GM19455 (cell line): ENCODE measurements around the gene PIP5KL1.

Experiments
- ATAC-seq: cut with Tn5 transposase; IDR thresholded peaks from one replicate; pipeline ENCODE4 v1.9.1; 2021; ENCODE audit not compliant: unreplicated experiment

Gene PIP5KL1, protein sequence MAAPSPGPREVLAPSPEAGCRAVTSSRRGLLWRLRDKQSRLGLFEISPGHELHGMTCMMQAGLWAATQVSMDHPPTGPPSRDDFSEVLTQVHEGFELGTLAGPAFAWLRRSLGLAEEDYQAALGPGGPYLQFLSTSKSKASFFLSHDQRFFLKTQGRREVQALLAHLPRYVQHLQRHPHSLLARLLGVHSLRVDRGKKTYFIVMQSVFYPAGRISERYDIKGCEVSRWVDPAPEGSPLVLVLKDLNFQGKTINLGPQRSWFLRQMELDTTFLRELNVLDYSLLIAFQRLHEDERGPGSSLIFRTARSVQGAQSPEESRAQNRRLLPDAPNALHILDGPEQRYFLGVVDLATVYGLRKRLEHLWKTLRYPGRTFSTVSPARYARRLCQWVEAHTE

DNA sequence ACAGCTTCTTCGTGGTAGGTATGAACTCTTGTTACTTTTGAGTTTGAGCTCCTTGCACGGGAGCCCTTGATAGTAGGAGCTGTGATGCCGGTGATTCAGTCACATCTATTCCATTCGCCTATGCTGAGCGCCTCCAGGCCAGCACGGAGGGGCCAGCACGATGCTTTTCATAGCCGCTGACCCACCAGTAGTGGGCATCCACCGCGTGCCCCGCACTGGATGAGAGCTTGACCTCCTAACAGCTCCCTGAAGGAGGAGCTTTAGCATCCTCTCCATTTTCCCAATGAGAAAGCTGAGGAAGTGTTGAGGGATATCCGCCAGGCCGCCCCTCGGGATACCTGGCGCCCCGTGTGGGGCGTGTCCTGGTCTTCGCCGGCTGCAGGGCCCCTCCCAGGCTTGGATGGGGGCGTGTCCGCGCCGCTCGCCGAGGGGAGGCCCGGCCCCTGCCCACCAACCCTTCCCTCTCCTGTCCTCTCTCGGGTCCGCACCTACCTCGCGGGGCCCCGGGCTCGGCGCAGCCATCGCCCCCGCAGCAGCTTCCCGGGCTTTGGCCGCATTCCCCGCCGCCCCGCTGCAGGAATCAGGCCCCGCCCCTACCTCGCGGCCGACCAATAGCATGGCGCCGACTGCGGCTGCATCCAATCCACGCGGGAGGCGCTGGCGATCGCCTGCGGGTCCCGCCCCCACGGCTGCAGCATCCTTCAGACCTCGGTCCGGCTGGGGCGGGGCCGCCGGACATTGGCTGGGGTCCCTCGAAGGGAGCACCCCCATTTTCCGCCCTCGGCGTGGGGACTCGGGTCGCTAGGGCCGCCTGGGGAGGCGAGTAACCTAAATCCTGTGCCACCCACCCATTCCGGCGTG lies at the start of gene PIP5KL1:
PIP5KL1 (minus strand) TSS at position 547 of the 861 bp plus-strand sequence; CDS start at position 522, 25 bp downstream.
- peak; percentile 66 for ATAC-seq

DNA sequence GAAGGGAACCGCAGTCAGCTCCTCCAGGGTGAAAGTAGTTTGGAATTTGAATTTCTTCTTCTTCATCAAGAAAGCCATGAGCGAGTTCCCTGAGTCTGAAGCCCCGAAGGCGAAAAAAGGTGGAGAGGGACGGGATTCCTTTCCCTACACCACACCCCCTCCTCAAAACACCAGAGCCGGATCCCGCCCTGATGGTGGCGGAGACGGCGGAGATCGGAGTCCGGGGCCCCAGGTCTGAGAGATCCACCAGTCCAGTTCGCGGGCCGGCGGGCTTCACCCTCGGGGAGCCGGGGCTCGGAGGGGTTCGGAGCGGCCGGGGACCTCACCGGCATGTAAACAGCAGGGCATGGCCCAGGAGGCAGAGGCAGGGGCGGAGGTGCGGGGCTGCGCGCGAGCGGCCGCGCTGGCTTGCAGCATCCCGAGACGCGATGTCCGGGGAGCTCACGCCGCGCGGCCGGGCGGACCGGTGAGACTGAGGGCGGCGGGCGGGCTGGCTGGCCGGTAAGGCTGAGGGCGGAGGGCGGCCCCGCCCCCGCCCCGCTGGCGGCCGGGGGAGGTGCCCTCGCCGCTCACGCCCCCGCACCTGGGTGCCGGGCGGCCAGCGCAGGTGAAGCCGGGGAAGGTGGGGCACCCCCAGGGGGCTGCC lies 49.6 kb upstream of the PIP5KL1 start:
- ATAC-seq, result peak; percentile 25

DNA sequence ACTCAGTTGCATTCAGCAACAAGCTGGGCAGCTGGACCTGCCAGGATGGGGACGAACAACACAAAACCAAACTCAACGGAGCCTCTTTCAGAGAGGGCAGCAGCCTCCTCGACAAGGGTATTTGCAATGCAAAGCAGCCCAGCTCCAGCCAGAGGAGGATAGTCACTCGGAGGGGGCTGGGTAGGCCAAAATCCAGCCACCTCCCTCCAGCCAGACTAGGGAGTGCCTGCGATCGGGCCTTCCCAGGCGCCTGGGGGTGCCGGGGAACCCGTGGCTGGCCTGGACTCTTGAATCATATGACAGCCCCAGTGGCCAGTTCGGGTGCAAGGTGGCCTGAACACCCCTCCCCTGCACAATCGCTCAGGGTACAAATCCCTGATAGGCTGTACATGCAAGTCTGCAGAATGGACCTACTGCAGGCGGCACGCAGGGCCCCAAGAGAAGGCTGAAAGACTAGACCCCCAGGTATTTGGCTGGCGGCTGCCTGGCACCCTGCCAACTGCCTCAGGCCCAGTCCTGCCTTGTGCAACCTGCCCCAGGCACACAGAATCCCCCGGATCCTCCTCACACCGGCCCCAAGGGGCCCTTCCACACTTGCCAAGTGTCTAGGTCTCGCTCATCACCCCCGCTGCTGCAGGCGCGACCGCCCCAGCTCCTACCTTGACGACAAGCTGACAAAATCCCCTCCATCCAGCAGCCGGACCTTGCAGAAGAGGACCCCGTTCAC lies 48.9 kb upstream of the PIP5KL1 start:
- ATAC-seq, result no peak

DNA sequence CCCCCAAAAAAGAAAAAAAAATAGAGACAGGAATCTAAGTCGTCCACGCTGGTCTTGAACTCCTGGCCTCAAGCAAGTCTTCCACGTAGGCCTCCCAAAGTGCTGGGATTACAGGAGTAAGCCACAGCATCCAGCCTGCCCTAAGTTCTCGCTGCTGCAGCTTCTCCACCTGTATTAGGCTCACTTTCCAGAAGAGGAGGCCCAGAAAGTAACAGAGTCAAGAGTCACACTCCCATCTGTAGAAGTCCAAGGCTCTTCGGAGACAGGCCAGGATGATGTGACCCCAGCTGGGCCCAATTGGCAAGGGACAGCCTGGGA lies 48.4 kb upstream of the PIP5KL1 start:
- ATAC-seq, result no peak

DNA sequence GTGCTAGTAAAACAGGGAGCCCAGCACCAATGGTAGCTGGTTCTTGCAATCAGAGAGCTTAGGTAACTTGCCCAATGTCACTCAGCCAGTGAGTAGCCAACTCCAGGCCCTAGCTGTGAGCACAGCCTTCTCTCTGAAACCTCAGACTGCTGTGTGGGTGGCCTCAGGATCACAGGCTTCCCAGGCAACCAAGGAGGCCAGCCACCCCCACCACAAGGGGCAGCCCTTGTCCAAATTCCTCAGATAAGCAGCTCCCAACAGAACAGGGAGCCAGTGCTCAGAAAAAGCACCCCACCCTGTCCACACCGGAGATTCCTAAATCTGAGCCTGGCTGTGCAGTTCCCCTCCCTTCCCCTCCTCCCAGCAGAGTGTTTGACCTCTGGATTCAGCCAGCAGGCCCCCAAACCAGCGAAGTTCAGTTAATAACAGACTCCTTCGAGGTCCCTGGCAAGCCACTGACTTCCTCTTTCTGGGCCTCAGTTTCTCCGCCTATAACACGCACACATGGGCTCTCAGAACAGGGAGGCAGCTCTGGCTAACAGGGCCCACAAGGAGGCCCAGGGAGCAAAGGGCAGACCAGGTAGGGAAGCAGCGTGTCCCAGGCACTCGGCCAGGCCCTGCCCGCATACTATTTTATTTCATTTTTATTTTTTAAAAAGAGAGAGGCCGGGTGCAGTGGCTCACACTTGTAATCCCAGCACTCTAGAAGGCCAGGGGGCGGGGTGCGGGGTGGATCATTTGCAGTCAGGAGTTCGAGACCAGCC lies 47.5 kb upstream of the PIP5KL1 start:
- no peak for ATAC-seq

DNA sequence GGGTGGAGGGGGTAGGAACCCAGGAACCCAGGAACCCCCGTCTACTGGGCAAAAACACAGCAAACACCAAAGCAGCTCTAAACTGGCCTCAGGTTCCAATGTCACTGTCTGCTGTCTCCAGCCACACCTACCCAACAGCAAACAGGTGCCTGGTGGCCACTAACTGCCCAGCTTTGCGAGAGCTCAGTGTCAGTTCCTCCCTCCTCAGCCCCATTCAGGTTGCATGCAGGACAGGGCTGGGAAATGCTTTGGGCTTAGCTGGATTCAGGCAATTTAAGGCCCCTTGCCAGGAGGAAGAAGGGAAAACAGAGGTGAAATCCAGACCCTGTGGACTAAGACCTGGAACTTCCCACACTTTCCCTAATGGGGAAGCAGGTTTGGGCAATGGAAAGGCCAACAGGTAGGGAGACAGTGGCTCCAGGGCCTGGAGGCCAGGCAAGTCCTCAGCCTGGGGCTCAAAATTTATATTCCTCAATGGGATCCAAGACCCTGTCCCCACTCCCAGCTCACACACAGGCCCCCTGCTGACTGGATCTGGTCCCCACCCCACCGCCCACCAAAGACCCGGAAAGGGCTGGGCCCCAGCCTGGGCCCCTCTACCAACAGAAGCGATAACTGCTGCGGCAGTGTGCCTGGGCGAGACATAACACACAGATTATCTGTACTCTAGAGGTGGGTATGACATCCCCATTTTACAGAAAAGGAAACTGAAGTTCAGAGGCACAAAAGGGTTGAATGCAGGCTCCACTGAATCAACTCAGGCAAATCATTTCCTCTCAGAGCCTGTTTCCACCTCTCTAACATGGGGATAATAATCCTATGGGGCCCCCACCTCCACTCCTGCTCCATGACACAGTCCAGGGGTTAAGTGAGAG lies 46.7 kb upstream of the PIP5KL1 start:
- no peak for ATAC-seq

DNA sequence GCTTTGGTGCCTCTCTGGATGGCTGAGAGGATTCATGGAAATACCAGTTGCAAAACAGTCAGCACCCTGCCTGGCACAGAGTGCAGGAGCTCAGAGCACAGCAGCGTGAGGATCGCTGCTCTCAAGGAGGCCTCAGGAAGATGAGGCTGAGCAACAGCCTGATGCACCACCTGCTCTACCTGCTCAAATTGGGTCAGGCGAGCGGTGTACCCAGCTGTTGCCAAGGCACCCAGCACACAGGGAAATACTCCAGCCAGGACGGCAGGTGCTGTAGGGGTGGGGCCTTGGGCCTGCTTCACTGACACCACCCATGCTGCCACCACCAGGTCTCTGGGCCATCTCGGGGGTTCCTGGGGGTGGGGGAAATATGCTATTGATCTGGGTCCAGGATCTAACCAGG lies 45.9 kb upstream of the PIP5KL1 start:
- ATAC-seq, result no peak

DNA sequence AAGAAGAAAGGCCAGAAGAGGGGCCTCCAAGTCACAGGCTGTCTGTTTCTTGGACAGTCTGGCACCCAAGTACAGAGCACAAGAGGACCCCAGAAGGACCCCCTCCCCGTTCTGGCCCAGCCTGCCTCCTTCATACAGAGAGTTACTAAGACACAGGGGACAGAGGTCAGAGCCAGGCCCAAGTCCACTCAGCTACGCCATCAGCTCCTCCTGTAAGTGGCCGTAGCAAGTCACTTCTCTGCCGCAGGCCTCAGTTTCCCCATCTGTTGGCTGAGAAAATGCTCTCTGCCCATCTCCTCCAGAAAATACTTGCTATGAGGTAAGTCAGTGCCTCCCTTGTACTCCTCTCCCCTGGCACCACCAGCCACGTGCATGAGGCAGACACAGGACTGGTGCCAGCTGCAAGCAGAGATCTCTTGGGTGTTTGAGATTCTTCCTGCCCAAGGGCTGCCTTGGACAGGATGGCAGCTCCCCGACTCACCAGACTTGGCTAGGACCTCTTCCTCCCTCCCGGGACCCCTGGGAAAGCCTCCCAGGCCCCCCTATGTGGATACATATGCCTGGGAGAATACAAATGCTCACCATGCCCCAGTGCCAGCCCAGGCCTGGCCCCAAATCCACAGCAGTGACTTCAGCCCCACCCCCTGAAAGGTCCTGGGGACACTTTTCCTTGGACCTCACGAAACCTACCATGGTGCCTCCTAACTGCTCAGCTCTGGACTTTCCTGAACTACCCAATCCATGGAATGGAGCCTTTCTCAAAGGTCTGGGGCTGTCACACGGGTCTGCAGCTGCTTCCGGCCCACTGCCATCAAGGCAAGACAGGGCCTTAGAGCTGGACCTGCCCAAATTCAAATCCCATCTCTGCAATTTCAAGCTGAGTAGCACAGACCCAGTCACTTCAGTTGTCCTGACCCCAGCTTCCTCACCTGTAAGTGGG lies 45.1 kb upstream of the PIP5KL1 start:
- no peak for ATAC-seq

DNA sequence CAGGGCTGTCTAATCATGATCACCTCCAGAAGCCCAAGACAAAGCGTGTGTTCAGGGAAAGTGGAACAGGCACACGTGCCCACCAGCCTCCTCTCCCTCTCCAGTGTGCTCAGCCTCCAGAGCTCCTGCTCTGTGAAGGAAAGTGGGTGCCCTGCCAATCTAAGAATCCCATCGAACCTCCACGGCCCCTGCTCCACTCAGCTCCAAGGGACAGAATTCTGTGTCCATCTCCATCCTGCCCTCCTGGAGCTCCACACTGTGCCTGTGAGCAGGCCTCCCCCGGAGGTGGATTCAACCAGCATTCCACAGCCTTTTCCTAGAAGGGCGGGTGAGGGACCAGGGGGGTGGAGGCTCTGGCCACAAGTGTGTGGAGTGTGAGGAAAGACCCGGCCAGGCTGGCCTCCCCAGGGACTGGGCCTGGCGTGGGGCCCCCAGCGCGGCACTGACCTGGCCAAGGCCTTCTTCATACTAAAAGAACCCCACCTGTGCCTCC lies 44.2 kb upstream of the PIP5KL1 start:
- ATAC-seq, result no peak

DNA sequence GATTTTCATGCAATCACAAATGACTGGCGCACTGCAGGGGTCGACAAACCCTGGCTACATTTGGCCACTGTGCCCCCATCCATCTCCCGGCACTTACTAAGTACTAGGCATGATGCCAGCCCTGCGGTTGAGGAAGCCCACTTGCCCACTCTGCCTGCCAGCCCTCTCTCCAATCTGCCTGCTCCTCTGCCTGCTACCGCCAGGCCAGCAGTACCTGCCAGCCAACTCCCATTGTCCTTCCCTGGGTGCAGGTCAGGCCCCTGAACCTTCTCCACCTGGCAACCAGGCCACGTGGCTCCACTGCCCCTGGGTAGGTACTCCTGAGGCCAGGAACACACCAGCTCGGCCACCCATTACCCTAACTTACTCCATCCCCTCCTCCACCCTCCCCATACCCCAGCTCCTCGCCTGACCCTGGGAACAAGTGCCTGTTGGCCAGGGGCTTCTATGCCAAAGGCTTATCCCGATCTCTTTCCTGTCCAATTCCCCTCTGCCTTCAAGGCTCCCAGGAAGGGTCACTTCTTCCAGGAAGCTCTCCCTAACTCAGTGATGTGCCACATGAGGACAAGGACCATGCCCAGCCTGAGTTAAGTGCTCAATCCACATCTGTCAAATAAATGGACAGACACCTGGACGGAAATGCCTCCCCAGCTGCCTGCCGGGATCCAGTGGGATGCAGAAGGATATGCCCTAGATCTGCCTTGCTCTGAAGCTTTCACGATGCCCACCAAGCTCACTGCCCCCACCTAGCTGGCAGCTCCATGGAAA lies 43.6 kb upstream of the PIP5KL1 start:
- ATAC-seq, result no peak

DNA sequence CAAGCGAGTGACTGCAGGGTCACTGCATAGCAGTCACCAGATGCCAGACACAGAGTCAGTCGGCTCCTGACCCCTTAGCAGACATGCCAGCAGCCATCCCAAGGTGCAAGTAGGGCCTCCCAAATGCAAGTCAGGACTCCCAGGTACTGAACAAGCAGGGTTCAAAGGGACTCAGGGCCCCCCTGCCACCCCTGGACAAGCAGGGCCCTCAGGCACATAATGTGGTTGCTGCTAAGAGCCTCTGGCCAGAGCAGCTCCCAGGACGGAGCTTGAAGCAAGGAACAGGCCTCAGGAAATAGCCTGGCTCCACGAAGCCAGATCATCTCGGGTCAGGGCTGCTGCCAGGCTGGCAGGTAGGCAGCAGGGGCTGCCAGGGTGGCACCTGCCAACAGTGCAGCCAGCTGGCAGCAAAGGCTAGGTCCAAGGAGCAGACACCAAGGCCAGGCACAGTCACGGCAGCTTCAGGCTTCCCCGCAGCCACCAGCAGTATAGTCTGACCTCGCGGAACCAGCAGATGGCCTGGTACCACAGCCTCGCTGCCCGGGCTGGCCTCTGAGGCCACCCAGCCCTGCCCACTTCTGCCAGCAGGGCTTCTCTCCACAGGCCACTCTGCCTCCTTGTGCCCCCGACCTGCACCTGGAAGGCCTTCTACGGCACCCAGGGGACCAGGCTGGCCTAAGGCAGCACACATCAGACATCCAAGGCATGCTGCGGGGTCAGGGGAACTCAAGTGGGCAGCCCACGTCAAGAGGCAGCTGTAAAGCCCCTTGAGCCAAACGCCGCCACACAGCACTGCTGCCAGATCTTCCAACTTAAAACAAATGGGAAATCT lies 42.8 kb upstream of the PIP5KL1 start:
- ATAC-seq, result no peak

DNA sequence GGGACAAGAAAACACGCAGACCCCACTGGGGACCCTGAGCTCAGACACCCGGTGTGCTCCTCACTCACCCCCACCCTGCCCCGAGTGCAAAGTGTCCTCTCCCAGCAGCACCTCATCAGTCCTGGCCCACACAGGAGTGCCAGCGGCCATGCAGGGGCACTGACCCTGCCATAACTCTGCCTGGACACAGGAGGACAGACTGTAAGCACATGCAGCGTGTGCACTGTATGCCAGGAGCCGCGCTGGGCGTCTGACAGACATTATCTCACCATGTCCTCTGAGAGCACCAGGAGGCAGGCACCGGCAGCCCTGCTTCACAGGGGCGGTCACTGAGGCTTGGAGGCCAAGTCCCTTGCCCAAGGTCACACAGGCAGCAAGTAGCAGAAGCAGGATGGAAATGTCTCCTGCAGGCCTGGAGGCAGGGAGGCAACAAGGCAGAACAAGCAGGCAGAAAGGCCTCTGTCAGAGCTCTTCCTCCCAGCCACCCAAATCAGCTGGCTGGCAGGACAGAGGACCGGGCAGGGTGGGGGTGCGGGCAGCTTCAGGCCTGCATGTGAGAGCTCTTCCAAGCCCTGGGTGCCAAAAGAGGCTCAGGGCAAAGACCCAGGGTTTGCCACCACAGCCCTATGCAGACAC lies 41.8 kb upstream of the PIP5KL1 start:
- ATAC-seq, result no peak

DNA sequence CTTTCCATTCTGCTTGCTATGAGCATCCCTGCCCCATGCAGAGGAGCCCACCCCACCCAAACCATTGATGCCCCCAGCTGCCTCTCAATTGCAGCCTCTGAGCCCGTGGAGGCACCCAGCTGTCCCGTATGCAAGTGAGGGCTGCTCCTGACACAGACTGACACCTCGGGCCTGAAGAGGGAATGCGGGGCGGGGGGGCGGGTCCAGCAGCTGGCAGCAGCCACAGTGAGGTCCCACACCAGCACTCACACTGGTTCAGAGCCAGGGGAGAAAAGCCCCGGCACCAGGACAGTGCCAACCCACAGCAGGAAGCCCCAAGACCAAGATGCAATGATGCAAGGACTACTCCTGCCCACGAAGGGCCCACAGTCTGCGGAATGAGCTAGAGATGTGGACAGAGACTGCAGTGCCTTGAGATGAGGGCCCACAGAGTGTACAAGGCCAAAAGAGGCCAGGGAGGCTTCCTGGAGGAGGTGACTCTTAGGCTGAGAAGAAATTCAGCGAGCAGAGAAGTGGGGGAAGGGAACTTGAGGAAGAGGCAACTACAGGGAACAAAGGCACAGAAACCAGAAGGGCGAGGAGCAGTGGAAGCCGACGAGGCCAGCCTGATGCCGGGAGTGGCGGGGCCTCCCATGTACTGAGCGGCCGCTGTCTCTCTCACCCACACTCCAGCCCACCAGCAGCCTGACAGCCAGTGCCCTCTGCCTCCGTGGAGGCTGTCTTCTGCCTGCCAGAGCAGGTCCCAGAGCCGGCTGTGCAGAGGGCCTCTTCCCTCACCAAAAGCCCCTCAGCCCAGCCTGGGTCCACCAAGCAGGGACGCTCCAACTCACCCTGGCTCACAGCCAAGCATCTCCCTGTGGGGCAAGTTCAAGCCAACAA lies 41.0 kb upstream of the PIP5KL1 start:
- no peak for ATAC-seq

DNA sequence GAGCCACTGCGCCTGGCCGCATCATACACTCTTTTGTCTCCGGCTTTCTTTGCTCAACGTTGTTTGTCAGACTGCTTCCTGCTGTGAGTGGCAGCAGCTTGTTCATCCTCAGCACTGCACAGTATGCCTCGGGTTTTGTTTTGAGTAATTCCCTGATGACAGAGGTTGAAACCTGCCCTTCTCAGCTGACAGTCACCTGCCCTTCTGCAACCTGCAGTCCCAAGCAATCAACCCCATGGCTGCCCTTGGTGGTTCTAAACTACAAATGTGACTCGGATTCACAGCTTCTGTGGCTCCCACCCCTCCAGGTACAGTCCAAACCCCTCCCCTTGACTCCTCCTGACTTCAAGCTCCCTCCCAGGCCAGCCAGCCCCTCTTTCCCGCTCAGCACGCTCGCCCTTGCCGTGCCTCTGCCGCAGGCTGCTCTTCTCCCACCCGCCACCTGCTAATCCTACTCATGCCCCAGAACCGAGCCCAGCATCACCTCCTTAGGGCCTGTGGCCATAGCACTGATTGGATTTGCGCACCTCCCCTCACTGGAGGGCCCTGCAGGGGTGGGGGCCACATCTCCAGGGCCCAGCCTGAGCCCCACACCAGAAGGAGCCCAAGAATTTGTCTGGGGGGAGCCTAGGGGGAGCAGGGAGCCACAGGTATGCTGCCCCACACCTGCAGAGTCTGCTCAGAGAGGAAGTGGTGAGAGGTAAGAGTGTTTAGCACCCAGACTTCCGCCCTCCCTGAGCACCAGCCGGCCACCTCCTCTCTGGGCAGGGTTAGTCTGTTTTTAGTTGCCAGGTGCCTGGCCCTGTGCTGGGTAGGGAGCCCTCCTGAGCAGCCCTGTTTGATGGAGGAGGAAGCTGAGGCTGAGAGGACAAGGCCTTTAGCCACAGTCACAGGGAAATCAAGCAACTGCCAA lies 40.1 kb upstream of the PIP5KL1 start:
- ATAC-seq, result peak; percentile 79
